ENCODE measurements around the gene LYSET. TPM values are rescaled to one million over a fixed set of nuclear protein-coding genes. Genes with fewer than 3 reads are reported as not detected.

LYSET gene
- total and polyA plus RNA-seq, 2 of the 4 experiments (the other 2 are of a cell fraction), result 6.3 to 10.2 TPM

DNA sequence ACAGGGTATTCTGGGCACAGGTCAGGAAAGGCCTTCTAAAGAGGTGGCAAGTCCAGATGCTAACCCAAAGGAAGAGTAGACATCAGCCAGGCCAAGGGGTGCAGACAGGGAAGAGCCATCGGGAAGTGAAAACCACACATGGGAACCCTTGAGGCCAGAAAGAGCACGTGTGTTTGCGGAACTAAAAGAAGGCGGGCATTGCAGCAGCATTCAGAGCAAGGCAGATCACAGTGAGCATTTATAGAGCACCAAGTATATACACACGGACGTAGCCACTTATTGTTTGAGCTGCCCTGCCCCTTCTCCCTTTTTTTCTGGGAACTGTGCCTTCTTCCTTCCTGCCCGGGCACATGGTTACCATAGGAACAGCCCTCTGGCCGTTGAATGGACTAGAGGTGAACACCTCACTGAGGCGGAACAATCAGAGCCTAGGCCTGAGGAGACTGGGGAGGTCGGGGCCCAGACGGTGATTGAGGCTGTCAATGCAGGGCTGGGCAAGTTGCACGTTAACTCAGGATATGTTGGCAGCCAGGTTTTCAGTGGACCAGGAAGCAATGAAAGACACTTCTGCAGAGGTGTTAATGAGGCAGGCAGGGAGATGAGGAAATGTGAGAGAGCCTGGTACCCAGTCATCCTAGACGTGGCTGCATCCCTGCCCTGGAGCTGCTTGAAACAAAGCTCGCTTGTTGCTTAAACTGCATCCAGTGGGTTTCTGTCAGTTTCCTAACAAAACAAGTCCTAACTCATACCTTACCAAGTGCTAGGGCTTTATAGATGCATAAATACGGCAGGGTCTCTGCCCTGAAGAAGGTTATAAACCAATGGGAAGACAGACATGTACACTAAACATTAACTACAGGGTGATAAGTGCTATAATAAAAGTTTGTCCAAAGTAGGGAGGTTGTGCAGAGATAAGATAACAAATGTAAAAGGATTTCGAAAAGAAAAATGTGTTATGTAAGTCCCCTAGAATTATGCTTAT is 34.6 kb upstream of the LYSET start (continued):
- TF ChIP-seq RCOR1 (IDR thresholded peaks at IDR 0.05; ENCODE audit: insufficient replicate concordance, low read length) (no peak), MAFK (IDR thresholded peaks at IDR 0.05; ENCODE audit: low read depth, low read length) (no peak)

DNA sequence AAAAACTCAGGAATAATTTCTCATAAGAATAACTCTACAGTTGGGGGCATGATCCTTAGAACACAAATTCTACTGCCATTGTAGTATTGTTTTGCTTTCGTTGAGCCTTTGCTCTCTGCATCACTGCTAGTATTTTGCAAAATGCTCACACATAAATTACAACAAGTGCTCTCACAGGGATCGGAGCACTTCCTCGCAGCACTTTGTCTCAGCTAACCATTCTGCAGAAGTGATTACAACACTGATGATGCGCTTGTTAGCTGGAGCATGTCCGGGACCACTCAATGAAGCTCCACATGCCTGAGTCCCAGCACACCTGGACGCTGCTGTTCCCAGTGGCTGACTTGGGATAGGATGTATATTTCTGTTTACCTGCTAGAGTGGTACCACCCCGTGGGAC is 32.0 kb upstream of the LYSET start:
- Histone ChIP-seq H3K9me1 (ENCODE audit: insufficient read depth, low read length) (no peaks in the 10 kb centered on the region), H3K14ac (replicated peaks; ENCODE audit: low read depth, low read length) (no peak overlapping the region), H2AK5ac (ENCODE audit: low read depth, low read length) (no peak overlapping the region), H3K9ac (ENCODE audit: low read depth, low read length) (no peak overlapping the region), H4K91ac (ENCODE audit: insufficient read depth, low read depth, low read length) (no peak overlapping the region), H3K79me1 (ENCODE audit: low read depth in 1 of 2, low read length in 2 of 2) (no peaks in the 10 kb centered on the region), H3K56ac (ENCODE audit: extremely low read depth, insufficient read depth, low read length) (no peak overlapping the region), H3K4me2 (ENCODE audit: low read depth, low read length) (no peak overlapping the region), H2BK120ac (ENCODE audit: low read depth, low read length) (no peak overlapping the region), H3K4me3 (ENCODE audit: insufficient read depth, low read depth, low read length) (no peak overlapping the region), H3K9me3 (ENCODE audit: control insufficient read depth, insufficient read depth, low read length) (no peaks in the 10 kb centered on the region), H2BK20ac (ENCODE audit: low read depth, low read length) (no peak overlapping the region), H4K20me1 (ENCODE audit: insufficient read depth, low read length) (no peaks in the 10 kb centered on the region), H2AFZ (replicated peaks; ENCODE audit: low read length, poor library complexity) (no peak overlapping the region), H2AK9ac (replicated peaks; ENCODE audit: low read depth, low read length, poor library complexity) (no peak overlapping the region), H3K36me3 (ENCODE audit: control insufficient read depth, insufficient read depth, low read length) (no peaks in the 10 kb centered on the region), H3K27me3 (ENCODE audit: control insufficient read depth, insufficient read depth, low read length) (peaks cover 2% of the 10 kb centered on the region; the same call in 1 of the 2 replicates), H3K18ac (ENCODE audit: low read depth, low read length) (no peak overlapping the region), H3K4ac (ENCODE audit: low read depth, low read length) (no peak overlapping the region), H4K5ac (ENCODE audit: low read depth, low read length) (no peak overlapping the region), H2BK5ac (ENCODE audit: low read depth, low read length, poor library complexity, severe bottlenecking) (no peak overlapping the region), H3K4me1 (ENCODE audit: control insufficient read depth, insufficient read depth, low read length) (no peaks in the 10 kb centered on the region), H4K8ac (ENCODE audit: low read depth in 2 of 2, low read length in 2 of 2) (no peak overlapping the region), H3K23ac (ENCODE audit: low read depth, low read length) (no peak overlapping the region), H3K27ac (ENCODE audit: insufficient read depth, low read length) (no peak overlapping the region), H2BK15ac (ENCODE audit: low read depth, low read length) (no peak overlapping the region)
- BruUV-seq (replicated peaks), result no TSS peak
- ChIA-PET CTCF (no interaction called here), POLR2A (ENCODE audit: unreplicated experiment) (no interaction called here)
- no peak for DNase-seq
- dilution Hi-C loops (cut with HindIII; ENCODE audit: low sequenced_read_pairs, unreplicated experiment) (no loop called here), intact Hi-C loops (cut with micrococcal nuclease) (no loop called here), in situ Hi-C loops (cut with MboI; ENCODE audit: low sequenced_read_pairs) (no loop called here)
- WGBS, 2 experiments (ENCODE audit: extremely low coverage in 2 of 2, insufficient read length in 1 of 2), result 90% methylated on average over 3 of the region's 7 CpGs; no CpG with 5 or more reads in 1 of the 2 experiments
- TF ChIP-seq NFE2L2 (IDR thresholded peaks at IDR 0.05; ENCODE audit: low read depth, low read length), result no peak
- TF ChIP-seq RFX5 (IDR thresholded peaks at IDR 0.05; ENCODE audit: low read depth, low read length), result no peak
- TF ChIP-seq MAFK (IDR thresholded peaks at IDR 0.05; ENCODE audit: low read depth, low read length), result no peak
- TF ChIP-seq, protein P1, sequence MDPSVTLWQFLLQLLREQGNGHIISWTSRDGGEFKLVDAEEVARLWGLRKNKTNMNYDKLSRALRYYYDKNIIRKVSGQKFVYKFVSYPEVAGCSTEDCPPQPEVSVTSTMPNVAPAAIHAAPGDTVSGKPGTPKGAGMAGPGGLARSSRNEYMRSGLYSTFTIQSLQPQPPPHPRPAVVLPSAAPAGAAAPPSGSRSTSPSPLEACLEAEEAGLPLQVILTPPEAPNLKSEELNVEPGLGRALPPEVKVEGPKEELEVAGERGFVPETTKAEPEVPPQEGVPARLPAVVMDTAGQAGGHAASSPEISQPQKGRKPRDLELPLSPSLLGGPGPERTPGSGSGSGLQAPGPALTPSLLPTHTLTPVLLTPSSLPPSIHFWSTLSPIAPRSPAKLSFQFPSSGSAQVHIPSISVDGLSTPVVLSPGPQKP (IDR thresholded peaks at IDR 0.05; ENCODE audit: borderline replicate concordance, low read depth, low read length), result no peak
- no peak for ATAC-seq (ENCODE audit: low read depth)

All from IMR-90 (cell line).